CD4-positive, alpha-beta T cell treated with Interleukin-1 beta for 1 hour (primary cell): ENCODE data around the gene KCNQ1.

Experiments used
- DNase-seq, 2 donors: peaks; one replicate each; pipeline ENCODE4 v3.0.0-alpha.2; 2020 to 2022

Gene KCNQ1

GRCh38 chr11:2883979-2884815 is 439.4 kb downstream of the KCNQ1 start:
- no peak for DNase-seq

GRCh38 chr11:2885017-2885677 is 440.3 kb downstream of the KCNQ1 start:
- peak; percentile 37 to 39 for DNase-seq

- DNase-seq: peak; percentile 87 to 90
Measured at GRCh38 chr11:2885678-2886081, 440.9 kb downstream of the KCNQ1 start, which contains the start of gene CDKN1C. Gene CDKN1C (minus strand): TSS chr11:2885775. CDS start chr11:2885456, 319 bp downstream.

- DNase-seq: no peak
Measured at GRCh38 chr11:2886191-2886894, 441.5 kb downstream of the KCNQ1 start.

- DNase-seq: no peak
Measured at GRCh38 chr11:2886936-2887335, 442.1 kb downstream of the KCNQ1 start.

- DNase-seq: no peak
Measured at GRCh38 chr11:2887515-2888195, 442.8 kb downstream of the KCNQ1 start.

- DNase-seq: peak; percentile 82 to 87
Measured at GRCh38 chr11:2888266-2888968, 443.6 kb downstream of the KCNQ1 start.

GRCh38 chr11:2889362-2890273 is 444.8 kb downstream of the KCNQ1 start:
- no peak for DNase-seq

- no peak for DNase-seq
Measured at GRCh38 chr11:2890466-2891294, 445.9 kb downstream of the KCNQ1 start.

- DNase-seq: no peak
Measured at GRCh38 chr11:2891326-2892214, 446.8 kb downstream of the KCNQ1 start.

- DNase-seq: peak; percentile 65 to 67
Measured at GRCh38 chr11:2892215-2892966, 447.6 kb downstream of the KCNQ1 start.

GRCh38 chr11:2892967-2893528 is 448.2 kb downstream of the KCNQ1 start:
- DNase-seq: peak; percentile 47 to 54

- no peak for DNase-seq
Measured at GRCh38 chr11:2893935-2894334, 449.1 kb downstream of the KCNQ1 start.

- no peak for DNase-seq
Measured at GRCh38 chr11:2896047-2896446, 451.2 kb downstream of the KCNQ1 start.

- DNase-seq: no peak
Measured at GRCh38 chr11:2897048-2897447, 452.2 kb downstream of the KCNQ1 start.

GRCh38 chr11:2898366-2899079 is 453.7 kb downstream of the KCNQ1 start:
- DNase-seq: peak; percentile 57 to 77
